Middle frontal gyrus (tissue), 1 donor: ENCODE data around the gene OR5K4.

Experiments
- DNase-seq: peaks from one replicate; pipeline ENCODE4 v3.0.0-alpha.2; 2015; ENCODE audit warnings: low spot score; ENCODE audit errors: extremely low spot score

Gene OR5K4

GRCh38 chr3:98353554-98353953 lies at the start of gene OR5K4:
Gene OR5K4 (plus strand): TSS chr3:98353854. CDS start chr3:98353854, 0 bp downstream.
- DNase-seq = no peak

- no peak for DNase-seq
Observed at GRCh38 chr3:98322101-98322500, 31.6 kb upstream of the OR5K4 start.

- no peak for DNase-seq
Observed at GRCh38 chr3:98322686-98323085, 31.0 kb upstream of the OR5K4 start.

GRCh38 chr3:98323425-98323824 lies 30.2 kb upstream of the OR5K4 start:
- no peak for DNase-seq

GRCh38 chr3:98325055-98325454 lies 28.6 kb upstream of the OR5K4 start:
- no peak for DNase-seq

GRCh38 chr3:98326105-98326893 lies 27.4 kb upstream of the OR5K4 start:
- DNase-seq = no peak

GRCh38 chr3:98326945-98327344 lies 26.7 kb upstream of the OR5K4 start:
- DNase-seq = no peak

- no peak for DNase-seq
Observed at GRCh38 chr3:98328933-98329332, 24.7 kb upstream of the OR5K4 start.

- peak; percentile 39 for DNase-seq
Observed at GRCh38 chr3:98329392-98330124, 24.1 kb upstream of the OR5K4 start.

GRCh38 chr3:98331329-98331728 lies 22.3 kb upstream of the OR5K4 start:
- DNase-seq = no peak

GRCh38 chr3:98333989-98334606 lies 19.6 kb upstream of the OR5K4 start:
- no peak for DNase-seq

- DNase-seq = no peak
Observed at GRCh38 chr3:98339031-98339430, 14.6 kb upstream of the OR5K4 start.

- DNase-seq = no peak
Observed at GRCh38 chr3:98341758-98342157, 11.9 kb upstream of the OR5K4 start.

GRCh38 chr3:98343647-98344507 lies 9.8 kb upstream of the OR5K4 start:
- DNase-seq = no peak

- no peak for DNase-seq
Observed at GRCh38 chr3:98350082-98350481, 3.6 kb upstream of the OR5K4 start.

GRCh38 chr3:98359250-98359649 lies 5.6 kb downstream of the OR5K4 start:
- no peak for DNase-seq

GRCh38 chr3:98359993-98360675 lies 6.5 kb downstream of the OR5K4 start:
- no peak for DNase-seq

- no peak for DNase-seq
Observed at GRCh38 chr3:98360681-98361080, 7.0 kb downstream of the OR5K4 start.

- no peak for DNase-seq
Observed at GRCh38 chr3:98361289-98361688, 7.6 kb downstream of the OR5K4 start.

- no peak for DNase-seq
Observed at GRCh38 chr3:98367464-98368246, 14.0 kb downstream of the OR5K4 start.
